OCI-LY3 (cell line): ENCODE data around the gene MRAP2.

Experiments
- CTCF ChIP-seq: fragments of 200-600, 300-600 bp; sonication (generic); IDR thresholded peaks from 2 replicates; pipeline ENCODE4 v1.5.1; 2014; ENCODE audit warnings: antibody characterized with exemption, low read length, low read depth
- EZH2phosphoT487 ChIP-seq: fragments of 200-600 bp; shearing (Covaris generic); IDR thresholded peaks from 2 replicates; pipeline ENCODE4 v1.6.1; 2018; ENCODE audit warnings: antibody characterized with exemption, mixed run types, low read depth

DNA sequence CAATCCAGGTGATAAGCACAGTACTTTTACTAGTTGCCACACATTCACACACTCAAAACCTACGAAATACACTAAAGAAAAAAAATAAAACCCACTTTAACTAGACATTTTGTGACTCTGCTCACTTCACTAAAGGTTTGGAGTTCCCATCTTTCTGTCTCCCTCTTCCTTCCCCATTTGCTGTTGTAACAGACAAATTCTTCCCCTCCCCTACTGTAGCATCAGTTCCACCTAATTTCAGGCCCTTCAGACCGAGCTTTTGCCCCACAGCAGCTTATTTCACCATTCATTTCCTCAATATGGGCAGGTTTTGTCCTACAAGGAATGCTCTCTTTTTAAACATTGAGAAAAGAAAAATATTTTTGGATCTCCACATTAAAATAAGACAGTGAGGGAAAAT is 31.3 kb upstream of the MRAP2 start:
- TF ChIP-seq CTCF (no peak), EZH2phosphoT487 (no peak)
